NCI-H1694 treated with DMSO at 0.1 percent for 48 hours (cell line): ENCODE results near the gene KDM4B.
"Not testable (repeated sequence)": the region's sequence is repeated elsewhere in the genome, so short reads cannot be mapped to it uniquely, and the experiment has no call there.

ENCODE experiments used
- DNase-seq: peaks from one replicate; lab custom pipeline; 2025; lab: John Stamatoyannopoulos, UW

KDM4B gene

DNA sequence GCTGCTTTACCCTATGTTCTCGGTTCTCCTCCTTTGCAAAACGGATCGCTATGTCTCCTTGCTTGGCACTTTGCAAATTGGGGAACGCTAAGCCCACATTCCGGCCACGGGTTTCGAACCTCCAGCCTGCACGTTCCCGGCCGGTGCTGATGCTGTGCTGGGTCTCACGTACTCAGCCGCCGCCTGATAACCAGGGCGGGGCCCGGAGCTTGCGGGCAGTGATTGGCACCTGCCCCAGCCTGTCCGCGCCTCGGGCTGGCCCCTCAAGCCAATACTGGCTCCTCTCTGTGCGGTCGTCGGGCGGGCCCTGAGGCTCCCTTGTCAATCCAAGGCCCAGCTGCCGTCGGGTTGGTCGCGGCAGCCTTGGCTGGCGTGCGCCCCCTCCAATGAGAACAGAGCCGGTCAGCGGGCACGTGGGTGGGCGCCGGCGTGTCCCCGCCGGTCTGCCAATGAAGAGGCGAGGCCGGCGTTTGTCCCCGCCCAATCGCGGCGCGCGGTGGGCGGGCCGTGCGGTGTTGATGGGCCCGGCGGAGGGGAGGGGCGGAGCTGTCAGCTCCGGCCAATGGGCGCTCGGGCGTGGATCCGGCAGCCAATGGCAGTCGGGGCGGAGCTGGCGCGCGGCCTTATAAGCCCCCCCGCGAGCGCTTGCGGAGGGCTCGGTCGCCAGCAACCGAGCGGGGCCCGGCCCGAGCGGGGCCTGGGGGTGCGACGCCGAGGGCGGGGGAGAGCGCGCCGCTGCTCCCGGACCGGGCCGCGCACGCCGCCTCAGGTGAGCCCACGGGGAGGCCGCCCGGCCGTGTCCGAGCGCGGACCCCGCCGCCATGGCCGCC is at the start of gene KDM4B:
TSS of gene KDM4B (plus strand) at position 652 of the 830 bp plus-strand sequence. CDS start 63,778 bp downstream, outside the sequence.
- peak; percentile 77 for DNase-seq

DNA sequence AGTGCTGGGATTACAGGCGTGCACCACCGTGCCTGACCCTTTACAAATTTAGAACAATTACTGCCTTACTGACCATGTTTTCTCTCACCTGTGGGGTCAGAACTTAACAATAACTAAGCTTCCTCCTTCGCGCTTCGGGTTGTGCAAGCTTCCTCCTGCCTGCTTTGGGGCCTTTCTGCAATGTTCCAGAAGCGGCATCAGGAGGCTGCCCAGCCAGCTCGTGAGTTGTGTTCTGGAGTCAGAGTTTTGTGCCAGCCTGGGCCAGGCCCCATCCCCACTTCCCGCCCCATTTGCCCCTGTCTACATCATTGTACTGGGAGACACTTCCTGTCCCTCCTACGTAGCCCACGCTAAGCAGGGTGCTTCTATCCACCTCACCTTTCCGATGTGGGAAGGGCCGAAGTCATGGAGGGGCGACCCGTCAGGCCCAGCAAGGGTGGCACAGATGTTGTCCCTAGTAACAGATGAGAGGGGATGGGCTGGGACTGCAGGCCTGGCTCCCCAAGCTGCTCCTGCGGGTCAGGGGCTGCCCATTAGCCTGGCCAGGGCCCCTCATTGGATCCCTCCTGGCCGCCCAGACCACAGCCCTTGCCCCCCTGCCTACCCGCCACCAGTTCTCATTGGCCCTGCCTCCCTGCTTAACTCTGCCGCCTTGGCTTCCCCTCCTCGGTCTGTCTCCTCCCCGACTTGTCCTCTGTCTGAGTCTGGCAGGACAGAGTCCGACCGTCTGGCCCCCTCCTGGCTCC is 46.2 kb upstream of the KDM4B start:
- no peak for DNase-seq

DNA sequence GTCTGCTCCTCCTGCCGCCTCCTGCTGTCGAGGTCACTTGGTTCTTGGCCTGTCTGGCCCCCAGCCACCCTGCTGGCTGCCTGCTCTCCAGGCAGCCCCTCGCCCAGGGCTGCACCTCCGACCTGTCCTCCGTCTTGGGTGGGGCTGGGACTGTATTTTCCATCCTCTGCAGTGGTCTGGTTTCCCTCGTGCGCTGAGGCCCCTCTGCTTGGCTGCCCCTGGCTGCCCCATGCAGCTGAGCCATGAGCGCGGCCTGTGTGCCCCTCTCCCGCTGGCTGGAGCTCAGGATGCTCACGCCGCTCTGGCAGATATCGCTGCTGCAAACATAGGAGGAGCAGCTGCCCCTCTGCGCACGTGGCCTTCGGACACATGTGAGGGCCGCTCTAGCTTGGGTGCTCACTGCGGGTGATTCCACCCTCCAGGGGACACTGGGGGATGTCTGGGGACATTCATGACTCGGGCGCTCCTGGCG is 45.6 kb upstream of the KDM4B start:
- no peak for DNase-seq

DNA sequence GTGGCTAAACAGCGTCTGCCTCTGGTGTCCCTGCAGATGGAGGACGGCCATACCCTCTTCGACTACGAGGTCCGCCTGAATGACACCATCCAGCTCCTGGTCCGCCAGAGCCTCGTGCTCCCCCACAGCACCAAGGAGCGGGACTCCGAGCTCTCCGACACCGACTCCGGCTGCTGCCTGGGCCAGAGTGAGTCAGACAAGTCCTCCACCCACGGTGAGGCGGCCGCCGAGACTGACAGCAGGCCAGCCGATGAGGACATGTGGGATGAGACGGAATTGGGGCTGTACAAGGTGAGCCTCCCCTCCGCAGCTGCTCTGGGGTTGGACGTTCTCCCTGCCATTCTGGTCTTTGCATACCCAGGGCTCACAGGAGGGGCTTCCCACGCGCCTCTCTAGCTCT is 39.7 kb upstream of the KDM4B start:
- no peak for DNase-seq

- no peak for DNase-seq
Observed at GRCh38 chr19:4930664-4931063, 38.2 kb upstream of the KDM4B start.

GRCh38 chr19:4932711-4933110 is 36.2 kb upstream of the KDM4B start:
- no peak for DNase-seq

DNA sequence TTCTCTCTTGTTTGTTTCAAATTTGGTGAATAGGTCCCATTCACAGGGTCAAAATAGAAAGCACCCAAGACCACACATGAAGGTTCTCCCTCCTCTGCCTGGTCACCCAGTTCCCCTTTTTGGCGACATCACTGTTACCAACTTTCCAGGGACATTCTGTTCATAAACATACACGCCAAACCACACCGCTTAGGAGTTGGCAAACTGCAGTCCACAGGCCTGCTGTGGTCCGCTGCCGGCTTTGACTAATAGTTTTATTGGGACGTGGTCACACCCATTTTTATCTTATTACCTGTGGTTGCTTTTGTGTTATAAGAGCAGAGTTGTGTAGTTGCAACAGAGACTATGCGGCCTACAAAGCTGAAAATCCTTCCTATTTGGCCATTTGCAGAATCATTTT is 35.4 kb upstream of the KDM4B start:
- DNase-seq = no peak

- DNase-seq = no peak
Observed at GRCh38 chr19:4935444-4935843, 33.5 kb upstream of the KDM4B start.

- DNase-seq = no peak
Observed at GRCh38 chr19:4937060-4937459, 31.9 kb upstream of the KDM4B start.

- not testable (repeated sequence) for DNase-seq
Observed at GRCh38 chr19:4938461-4938860, 30.5 kb upstream of the KDM4B start.

DNA sequence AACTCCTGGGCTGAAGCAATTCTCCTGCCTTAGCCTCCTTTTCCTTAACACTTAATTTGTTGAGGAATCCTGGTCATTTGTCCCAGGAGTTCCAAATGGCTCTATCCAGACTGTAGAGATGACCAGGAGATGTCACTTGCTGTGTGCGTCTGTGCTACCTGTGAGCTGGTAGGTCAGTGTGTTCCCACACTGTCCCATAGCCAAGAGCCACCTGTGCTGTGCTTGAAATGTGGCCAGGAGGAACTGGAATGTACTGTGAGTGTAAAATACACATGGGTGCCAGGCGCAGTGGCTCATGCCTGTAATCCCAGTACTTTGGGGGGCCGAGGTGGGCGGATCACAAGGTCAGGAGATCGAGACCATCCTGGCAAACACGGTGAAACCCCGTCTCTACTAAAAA is 29.4 kb upstream of the KDM4B start:
- DNase-seq = no peak

DNA sequence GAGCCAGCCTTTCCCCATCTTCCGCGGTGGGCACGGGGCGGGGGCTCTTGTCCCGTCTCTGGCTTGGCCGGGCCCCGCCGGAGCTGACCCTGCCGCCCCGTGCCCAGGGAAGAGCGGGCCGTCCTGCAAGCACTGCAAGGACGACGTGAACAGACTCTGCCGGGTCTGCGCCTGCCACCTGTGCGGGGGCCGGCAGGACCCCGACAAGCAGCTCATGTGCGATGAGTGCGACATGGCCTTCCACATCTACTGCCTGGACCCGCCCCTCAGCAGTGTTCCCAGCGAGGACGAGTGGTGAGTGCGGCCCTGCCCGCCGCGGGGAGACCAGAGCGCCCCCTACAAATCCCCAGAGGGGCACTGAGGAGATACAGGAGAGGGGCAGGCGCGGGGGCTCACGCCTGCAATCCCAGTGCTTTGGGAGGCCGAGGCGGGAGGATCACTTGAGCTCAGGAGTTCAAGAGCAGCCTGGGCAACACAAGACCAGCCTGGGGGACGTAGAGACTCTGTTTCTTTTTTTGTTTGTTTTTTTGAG is 27.2 kb upstream of the KDM4B start:
- not testable (repeated sequence) for DNase-seq

DNA sequence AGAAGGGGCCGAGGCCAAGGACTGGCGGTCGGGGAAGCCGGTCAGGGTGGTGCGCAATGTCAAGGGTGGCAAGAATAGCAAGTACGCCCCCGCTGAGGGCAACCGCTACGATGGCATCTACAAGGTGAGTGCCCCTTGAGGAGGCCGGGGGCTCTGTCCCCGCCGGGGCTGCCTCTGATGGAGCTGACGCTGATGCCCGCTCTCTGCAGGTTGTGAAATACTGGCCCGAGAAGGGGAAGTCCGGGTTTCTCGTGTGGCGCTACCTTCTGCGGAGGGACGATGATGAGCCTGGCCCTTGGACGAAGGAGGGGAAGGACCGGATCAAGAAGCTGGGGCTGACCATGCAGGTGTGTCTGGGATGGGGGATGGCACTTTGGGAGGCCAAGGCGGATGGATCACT is 18.3 kb upstream of the KDM4B start:
- not testable (repeated sequence) for DNase-seq

- no peak for DNase-seq
Observed at GRCh38 chr19:4951656-4952055, 17.3 kb upstream of the KDM4B start.

DNA sequence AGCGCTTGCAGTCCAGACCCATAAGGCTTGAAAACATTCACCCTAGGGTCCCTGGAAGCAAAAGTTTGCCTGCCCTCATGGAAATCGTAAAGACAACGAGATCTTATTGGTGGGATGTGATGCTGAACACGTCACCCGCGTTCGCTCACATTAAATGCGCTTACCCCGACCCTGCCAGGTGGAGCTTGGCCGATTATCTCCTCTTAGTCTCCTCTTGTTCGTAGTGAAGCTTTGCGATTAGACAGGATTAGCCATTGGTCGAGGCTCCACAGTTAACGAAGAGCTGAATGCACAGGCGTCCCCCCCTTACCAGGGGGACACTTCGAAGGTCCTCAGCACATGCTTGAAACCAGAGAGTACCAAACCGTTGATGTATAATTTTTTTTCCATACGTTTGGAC is 16.0 kb upstream of the KDM4B start:
- DNase-seq = no peak

GRCh38 chr19:4954320-4955149 is 14.4 kb upstream of the KDM4B start:
- not testable (repeated sequence) for DNase-seq

- no peak for DNase-seq
Observed at GRCh38 chr19:4955274-4955673, 13.6 kb upstream of the KDM4B start.

DNA sequence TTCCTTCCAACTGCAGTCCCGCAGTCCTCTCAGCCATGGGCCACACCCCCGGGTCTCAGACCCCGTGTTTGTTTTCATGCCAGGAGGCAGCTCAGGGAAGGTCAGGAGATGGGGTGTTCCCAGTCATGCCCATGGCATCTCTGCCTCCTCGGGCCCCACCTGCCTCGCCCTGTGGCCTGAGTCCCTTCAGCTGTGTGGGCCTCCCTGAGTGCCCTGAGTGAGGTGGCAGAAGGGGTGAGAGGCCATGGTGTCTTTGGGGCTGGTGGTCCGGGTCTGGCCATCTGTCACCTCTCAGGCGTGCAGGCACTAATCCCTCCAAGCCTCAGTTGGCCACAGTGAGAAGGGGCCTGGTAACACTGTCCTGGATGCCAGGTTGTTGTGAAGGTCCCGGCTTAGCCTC is 10.9 kb upstream of the KDM4B start:
- no peak for DNase-seq

- DNase-seq = no peak
Observed at GRCh38 chr19:4962085-4962619, 6.8 kb upstream of the KDM4B start.

- no peak for DNase-seq
Observed at GRCh38 chr19:4965061-4965460, 3.9 kb upstream of the KDM4B start.

- DNase-seq = no peak
Observed at GRCh38 chr19:4966591-4966990, 2.3 kb upstream of the KDM4B start.
